PC-3 (cell line): ENCODE results near the gene TUBGCP5. TPM values are rescaled to one million over a fixed set of nuclear protein-coding genes. Genes with fewer than 3 reads are reported as not detected.
"Not testable (repeated sequence)": the region's sequence is repeated elsewhere in the genome, so short reads cannot be mapped to it uniquely, and the experiment has no call there.

Experiments
- ATAC-seq: fragments of 200-7000 bp; cut with Tn5 transposase; 2 replicates; pipeline ENCODE4 v1.9.1; 2020; ENCODE audit warnings: mild to moderate bottlenecking, moderate library complexity
- BruUV-seq: library from RNA; stranded (reverse); fragments of 400-500 nt; replicated peaks from 2 replicates; lab custom pipeline; 2021; lab: Mats Ljungman, UMichigan
- CTCF ChIA-PET: fragments of 300-600 bp; sonication (Branson Sonifier 250); formaldehyde crosslinking; loops from one replicate; lab custom pipeline; 2022; ENCODE audit warnings: antibody characterized with exemption; lab: Charles Lee
- POLR2A ChIA-PET: fragments of 300-600 bp; sonication (Branson Sonifier 250); formaldehyde crosslinking; loops from one replicate; lab custom pipeline; 2022; ENCODE audit warnings: antibody characterized with exemption; ENCODE audit not compliant: unreplicated experiment; lab: Charles Lee
- DNase-seq: peaks from one replicate; pipeline ENCODE4 v3.0.0-alpha.2; 2015
- H2AFZ ChIP-seq: fragments of 300-600 bp; sonication (generic); 2 replicates; pipeline ENCODE4 v1.6.0; 2016; ENCODE audit warnings: antibody characterized with exemption, low read length
- H3F3A ChIP-seq: fragments of 300-600 bp; sonication (generic); one replicate; pipeline ENCODE4 v1.6.0; 2017; ENCODE audit warnings: antibody characterized with exemption, low read length, control low read depth, mild to moderate bottlenecking; ENCODE audit not compliant: unreplicated experiment
- H3K27ac ChIP-seq: fragments of 300-600 bp; sonication (generic); 2 replicates; pipeline ENCODE4 v1.5.1; 2016; ENCODE audit warnings: mild to moderate bottlenecking, low read length
- H3K27me3 ChIP-seq: fragments of 300-600 bp; sonication (generic); 2 replicates; pipeline ENCODE4 v1.6.1; 2016; ENCODE audit warnings: low read length, mixed read lengths
- H3K36me3 ChIP-seq: fragments of 300-600 bp; sonication (generic); 2 replicates; pipeline ENCODE4 v1.6.1; 2016; ENCODE audit warnings: low read depth, mixed run types, low read length, mixed read lengths
- H3K4me1 ChIP-seq: fragments of 300-600 bp; sonication (generic); 2 replicates; pipeline ENCODE4 v1.5.1; 2016; ENCODE audit warnings: low read length; ENCODE audit not compliant: insufficient read depth
- H3K4me2 ChIP-seq: fragments of 300-600 bp; sonication (generic); 2 replicates; pipeline ENCODE4 v1.6.0; 2016; ENCODE audit warnings: low read length
- H3K4me3 ChIP-seq: fragments of 300-600 bp; sonication (generic); 2 replicates; pipeline ENCODE4 v1.5.1; 2016; ENCODE audit warnings: mild to moderate bottlenecking, low read length, mixed read lengths
- H3K79me2 ChIP-seq: fragments of 300-600 bp; sonication (generic); 2 replicates; pipeline ENCODE4 v1.6.1; 2017; ENCODE audit warnings: low read length, mixed read lengths
- H3K9ac ChIP-seq: fragments of 300-600 bp; sonication (generic); 2 replicates; pipeline ENCODE4 v1.6.0; 2016; ENCODE audit warnings: mild to moderate bottlenecking, low read length
- H3K9me2 ChIP-seq: fragments of 300-600 bp; sonication (generic); replicated peaks from 2 replicates; pipeline ENCODE4 v1.6.1; 2016; ENCODE audit warnings: mixed run types, low read length, mixed read lengths
- H3K9me3 ChIP-seq: fragments of 300-600 bp; sonication (generic); 2 replicates; pipeline ENCODE4 v1.6.1; 2016; ENCODE audit warnings: low read length, mixed read lengths
- H4K20me1 ChIP-seq: fragments of 300-600 bp; sonication (generic); 2 replicates; pipeline ENCODE4 v1.6.1; 2016; ENCODE audit warnings: low read length, mixed read lengths
- CTCF ChIP-seq: fragments of 300-600 bp; sonication (generic); conservative IDR thresholded peaks from 2 replicates; pipeline ENCODE4 v1.5.1; 2017; ENCODE audit warnings: antibody characterized with exemption, low read depth, mild to moderate bottlenecking, low read length
- EZH2 ChIP-seq: fragments of 300-600 bp; sonication (generic); IDR thresholded peaks from one replicate; pipeline ENCODE4 v1.6.1; 2017; ENCODE audit warnings: antibody characterized with exemption, mild to moderate bottlenecking, low read length; ENCODE audit not compliant: unreplicated experiment
- EZH2phosphoT487 ChIP-seq: fragments of 300-600 bp; sonication (generic); IDR thresholded peaks from 2 replicates; pipeline ENCODE4 v1.6.1; 2018; ENCODE audit warnings: mild to moderate bottlenecking, antibody characterized with exemption, low read length, borderline replicate concordance
- intact Hi-C: fragments of 100-400 bp; cut with micrococcal nuclease; formaldehyde crosslinking; loops from 2 replicates; pipeline ENCODE4 v1.9.0; 2023
- total RNA-seq: library from RNA; depleted of rRNA; stranded (reverse); fragments of >200 nt; gene quantifications from 2 replicates; pipeline ENCODE4 v1.2.3, GENCODE V29; 2014

TUBGCP5 gene
- total RNA-seq, 1 experiment from 2014 or later, result 33.4 TPM

GRCh38 chr15:23022156-23022555 is 17.2 kb downstream of the TUBGCP5 start:
- no TSS peak for BruUV-seq
- Histone ChIP-seq H3K9me3 (no peaks in the 10 kb centered on the region), H3K9me2 (no peaks in the 10 kb centered on the region), H2AFZ (no peak overlapping the region), H4K20me1 (no peaks in the 10 kb centered on the region), H3K4me1 (no peaks in the 10 kb centered on the region), H3K36me3 (peaks cover 65% of the 10 kb centered on the region), H3K4me3 (no peak overlapping the region), H3K27me3 (no peaks in the 10 kb centered on the region), H3K27ac (no peak overlapping the region), H3K9ac (no peak overlapping the region), H3F3A (no peaks in the 10 kb centered on the region), H3K79me2 (no peaks in the 10 kb centered on the region), H3K4me2 (no peak overlapping the region)
- ChIA-PET CTCF (no interaction called here), POLR2A (no interaction called here)
- no peak for TF ChIP-seq CTCF
- TF ChIP-seq EZH2phosphoT487, result no peak
- TF ChIP-seq EZH2, result no peak
- ATAC-seq, result no peak
- intact Hi-C loops, result no loop called here
- DNase-seq, result no peak

- no peaks in the 10 kb centered on the region for H3F3A ChIP-seq
- no peak overlapping the region for H3K9ac ChIP-seq
- TF ChIP-seq CTCF (no peak), EZH2phosphoT487 (no peak), EZH2 (no peak)
- CTCF ChIA-PET, result no interaction called here
- H3K36me3 ChIP-seq, result peaks cover 63% of the 10 kb centered on the region
- no TSS peak for BruUV-seq
- no peaks in the 10 kb centered on the region for H4K20me1 ChIP-seq
- H3K79me2 ChIP-seq, result no peaks in the 10 kb centered on the region
- intact Hi-C loops, result no loop called here
- no peak overlapping the region for H3K4me2 ChIP-seq
- H2AFZ ChIP-seq, result no peak overlapping the region
- no peaks in the 10 kb centered on the region for H3K4me1 ChIP-seq
- no peak for DNase-seq
- H3K4me3 ChIP-seq, result no peak overlapping the region
- no peaks in the 10 kb centered on the region for H3K9me2 ChIP-seq
- ATAC-seq, result no peak
- H3K9me3 ChIP-seq, result no peaks in the 10 kb centered on the region
- H3K27me3 ChIP-seq, result no peaks in the 10 kb centered on the region
- POLR2A ChIA-PET, result no interaction called here
- no peak overlapping the region for H3K27ac ChIP-seq
These were observed 24.9 kb downstream of the TUBGCP5 start for GRCh38 chr15:23014394-23015000.

GRCh38 chr15:23013681-23014080 is 25.7 kb downstream of the TUBGCP5 start:
- H3K27me3 ChIP-seq, result no peaks in the 10 kb centered on the region
- H3K4me1 ChIP-seq, result no peaks in the 10 kb centered on the region
- H3K4me2 ChIP-seq, result no peak overlapping the region
- H3K4me3 ChIP-seq, result no peak overlapping the region
- no peaks in the 10 kb centered on the region for H3K9me2 ChIP-seq
- ChIA-PET POLR2A (no interaction called here), CTCF (no interaction called here)
- no peak overlapping the region for H3K27ac ChIP-seq
- no peaks in the 10 kb centered on the region for H3F3A ChIP-seq
- H3K9ac ChIP-seq, result no peak overlapping the region
- H2AFZ ChIP-seq, result no peak overlapping the region
- TF ChIP-seq EZH2, result no peak
- no peak for TF ChIP-seq EZH2phosphoT487
- no peak for TF ChIP-seq CTCF
- BruUV-seq, result no TSS peak
- peaks cover 62% of the 10 kb centered on the region for H3K36me3 ChIP-seq
- intact Hi-C loops, result no loop called here
- H4K20me1 ChIP-seq, result no peaks in the 10 kb centered on the region
- no peaks in the 10 kb centered on the region for H3K9me3 ChIP-seq
- DNase-seq (no peak), ATAC-seq (no peak)
- H3K79me2 ChIP-seq, result no peaks in the 10 kb centered on the region

- H3K4me3 ChIP-seq, H3K27me3 ChIP-seq, H3K9me3 ChIP-seq, H3K9me2 ChIP-seq, ATAC-seq, H4K20me1 ChIP-seq, H3K9ac ChIP-seq, H3K27ac ChIP-seq, POLR2A ChIA-PET, H3K4me1 ChIP-seq, H3F3A ChIP-seq, BruUV-seq, H2AFZ ChIP-seq, H3K4me2 ChIP-seq, H3K79me2 ChIP-seq, intact Hi-C loops, DNase-seq, CTCF ChIA-PET: not testable (repeated sequence)
- H3K36me3 ChIP-seq, result peaks cover 58% of the 10 kb centered on the region
These were observed 26.8 kb downstream of the TUBGCP5 start for GRCh38 chr15:23012616-23013015.
